LNCAP (cell line): ENCODE results near the gene ARHGAP10.

ENCODE experiments used
- CTCF ChIP-seq: fragments of 450-650 bp; IDR thresholded peaks from 2 replicates; pipeline ENCODE4 v1.5.1; 2017; ENCODE audit warnings: mild to moderate bottlenecking

Gene ARHGAP10

GRCh38 chr4:148110169-148110568, 378.3 kb downstream of the ARHGAP10 start:
- no peak for TF ChIP-seq CTCF

GRCh38 chr4:148112231-148112982, 380.5 kb downstream of the ARHGAP10 start:
- TF ChIP-seq CTCF: no peak

GRCh38 chr4:148114436-148114835, 382.5 kb downstream of the ARHGAP10 start:
- TF ChIP-seq CTCF: no peak

- TF ChIP-seq CTCF: no peak
Observed at GRCh38 chr4:148116264-148116663, 384.4 kb downstream of the ARHGAP10 start.

GRCh38 chr4:148116969-148117368, 385.1 kb downstream of the ARHGAP10 start:
- TF ChIP-seq CTCF: no peak

GRCh38 chr4:148118179-148118578, 386.3 kb downstream of the ARHGAP10 start:
- TF ChIP-seq CTCF: no peak

GRCh38 chr4:148118633-148119032, 386.7 kb downstream of the ARHGAP10 start:
- no peak for TF ChIP-seq CTCF

- no peak for TF ChIP-seq CTCF
Observed at GRCh38 chr4:148120216-148120615, 388.3 kb downstream of the ARHGAP10 start.
